Measurements from ENCODE around the gene GRIK1.

The GRIK1 gene

DNA sequence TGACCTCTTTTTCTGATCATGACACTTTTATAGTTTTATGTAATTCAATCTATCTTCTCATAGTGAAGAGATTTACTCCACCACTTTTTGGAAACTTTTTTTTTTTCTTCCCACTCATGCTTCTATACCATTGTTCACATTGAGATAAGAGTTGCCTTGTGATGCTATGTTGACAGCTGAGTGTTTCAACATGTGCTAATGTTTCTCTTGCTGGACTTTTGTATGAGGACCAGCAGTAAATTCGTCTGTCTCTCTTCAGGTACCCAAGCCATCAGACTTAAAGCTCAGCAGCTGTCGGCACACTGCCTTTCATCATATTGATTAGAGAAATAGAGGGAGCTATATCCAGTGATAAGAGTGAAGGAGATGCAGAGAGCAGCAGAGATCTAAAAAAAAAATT, 227.0 kb downstream of the GRIK1 start:
- no peak for DNase-seq

GRCh38 chr21:29711236-29711635, 228.6 kb downstream of the GRIK1 start:
- DNase-seq = no peak

DNA sequence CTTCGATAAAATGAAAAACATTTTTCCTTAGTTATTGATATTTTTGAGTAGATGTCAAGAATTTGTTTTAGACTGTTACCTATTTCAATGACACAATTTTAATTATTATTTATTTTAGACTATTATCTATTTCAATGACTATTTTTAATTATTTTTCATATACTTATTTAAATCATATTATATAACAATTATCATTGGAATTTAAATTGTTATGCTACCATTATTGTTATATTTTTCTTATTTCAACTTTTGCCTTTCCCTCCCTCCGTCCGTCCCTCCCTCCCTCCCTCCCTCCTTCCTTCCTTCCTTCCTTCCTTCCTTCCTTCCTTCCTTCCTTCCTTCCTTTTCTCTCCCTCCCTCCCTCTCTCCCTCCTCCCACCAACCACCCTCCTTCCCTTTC, 229.3 kb downstream of the GRIK1 start:
- DNase-seq = no peak

GRCh38 chr21:29708401-29708800, 231.4 kb downstream of the GRIK1 start:
- no peak for DNase-seq

GRCh38 chr21:29704719-29705118, 235.1 kb downstream of the GRIK1 start:
- DNase-seq = no peak

DNA sequence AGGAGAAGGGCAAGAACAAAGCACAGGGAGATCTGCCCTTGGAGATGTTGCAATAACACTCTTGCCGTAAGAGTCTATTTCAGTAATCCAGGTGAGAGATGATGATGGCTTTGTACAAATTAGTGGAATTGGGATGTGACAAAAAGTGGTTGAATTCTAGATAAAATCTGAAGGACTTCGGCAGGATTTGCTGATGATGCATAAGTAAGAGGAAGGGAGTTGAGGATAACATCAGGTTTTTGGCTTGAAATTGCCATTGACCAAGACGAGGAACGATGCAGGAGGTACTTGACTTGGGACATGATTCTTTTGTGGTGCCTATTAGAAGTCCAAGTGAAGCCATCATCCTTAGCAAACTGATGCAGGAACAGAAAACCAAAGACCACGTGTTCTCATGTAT, 238.1 kb downstream of the GRIK1 start:
- no peak for DNase-seq

- no peak for DNase-seq
Measured at GRCh38 chr21:29697555-29698193, 242.1 kb downstream of the GRIK1 start.

DNA sequence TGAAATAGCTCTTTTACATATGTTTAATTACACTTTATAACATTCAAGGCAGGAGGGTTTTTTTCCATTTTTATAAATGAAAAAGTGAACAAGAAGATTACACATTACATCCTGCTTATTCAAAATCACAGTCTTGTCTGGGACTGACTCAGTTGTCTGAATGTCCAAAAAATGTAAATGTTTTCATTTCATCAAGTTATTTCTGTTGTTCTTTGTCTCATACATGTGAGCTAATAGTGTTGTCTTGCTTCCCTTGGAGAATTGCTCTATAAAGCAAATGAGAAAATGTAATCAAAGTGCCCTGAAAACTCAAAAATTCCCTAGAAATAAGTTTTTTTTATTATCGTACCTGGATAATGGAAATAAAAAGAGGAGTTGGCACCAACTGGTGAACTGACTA, 242.9 kb downstream of the GRIK1 start:
- DNase-seq = no peak

- DNase-seq = no peak
Measured at GRCh38 chr21:29691616-29692491, 247.9 kb downstream of the GRIK1 start.

DNA sequence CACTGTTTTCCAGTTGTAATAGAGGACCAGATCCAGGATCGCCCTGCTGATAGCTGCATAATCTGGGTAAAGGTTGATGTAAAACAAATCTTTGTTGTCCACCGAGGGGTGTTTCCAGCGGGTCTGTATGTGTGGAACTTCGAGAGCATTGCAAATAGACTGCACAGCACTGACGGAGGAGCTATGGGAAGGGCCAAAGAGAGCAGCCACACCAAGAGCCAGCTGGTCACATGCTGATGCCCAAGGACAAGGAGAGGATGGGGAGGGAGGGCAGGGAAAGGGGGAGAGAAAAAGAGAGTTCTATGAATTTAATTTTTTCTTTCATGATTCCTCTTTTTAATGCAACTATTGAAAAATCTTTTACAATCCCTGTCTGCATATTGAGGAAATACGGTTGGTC, 250.0 kb downstream of the GRIK1 start:
- DNase-seq = no peak

DNA sequence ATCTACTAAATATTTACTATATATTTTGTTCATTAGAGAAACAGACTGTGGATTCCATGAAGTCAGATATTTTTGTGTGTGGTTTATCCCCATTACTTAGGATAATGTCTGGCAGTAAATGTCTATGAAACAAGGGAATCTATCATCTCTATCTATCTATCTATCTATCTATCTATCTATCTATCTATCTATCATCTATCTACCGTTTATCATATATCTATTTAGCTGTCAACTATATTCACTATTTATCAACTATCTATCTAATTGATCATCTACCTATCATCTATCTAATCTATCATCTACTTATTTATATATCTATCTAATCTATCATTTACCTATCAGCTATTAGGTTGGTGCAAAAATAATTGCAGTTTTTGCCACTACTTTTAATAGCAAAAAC, 255.7 kb downstream of the GRIK1 start:
- no peak for DNase-seq

DNA sequence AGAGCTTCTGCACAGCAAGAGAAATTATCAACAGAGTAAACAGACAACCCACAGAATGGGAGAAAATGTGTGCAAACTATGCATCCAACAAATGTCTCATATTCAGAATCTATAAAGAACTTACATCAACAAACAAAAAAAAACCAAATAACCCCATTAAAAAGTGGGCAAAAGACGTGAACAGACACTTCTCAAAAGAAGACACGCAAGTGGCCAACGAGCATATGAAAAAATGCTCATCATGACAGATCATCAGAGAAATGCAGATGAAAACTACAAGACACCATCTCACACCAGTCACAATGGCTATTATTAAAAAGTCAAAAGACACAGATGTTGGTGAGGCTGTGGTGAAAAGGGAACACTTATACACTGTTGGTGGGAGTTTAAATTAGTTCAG, 257.0 kb downstream of the GRIK1 start:
- no peak for DNase-seq

GRCh38 chr21:29680273-29680672, 259.5 kb downstream of the GRIK1 start:
- no peak for DNase-seq

DNA sequence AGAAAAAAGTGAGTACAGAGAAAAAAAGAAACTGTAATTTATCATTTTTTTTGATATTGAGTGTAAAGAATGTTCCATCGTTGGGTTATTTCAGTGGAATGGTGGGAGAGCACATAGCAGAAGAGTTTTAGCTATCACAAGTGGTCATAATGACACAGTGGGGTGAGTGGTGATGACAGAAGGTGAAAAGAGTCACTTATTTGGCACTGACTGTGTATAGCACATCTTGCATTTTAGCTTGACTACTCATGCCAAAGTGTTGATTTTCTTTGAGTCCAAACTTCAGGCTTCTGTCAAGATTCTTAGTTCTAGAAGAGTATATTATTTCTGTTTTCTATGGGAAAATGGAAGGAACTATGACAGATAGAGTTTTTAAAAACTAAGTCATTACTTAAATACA, 261.2 kb downstream of the GRIK1 start:
- DNase-seq = no peak

DNA sequence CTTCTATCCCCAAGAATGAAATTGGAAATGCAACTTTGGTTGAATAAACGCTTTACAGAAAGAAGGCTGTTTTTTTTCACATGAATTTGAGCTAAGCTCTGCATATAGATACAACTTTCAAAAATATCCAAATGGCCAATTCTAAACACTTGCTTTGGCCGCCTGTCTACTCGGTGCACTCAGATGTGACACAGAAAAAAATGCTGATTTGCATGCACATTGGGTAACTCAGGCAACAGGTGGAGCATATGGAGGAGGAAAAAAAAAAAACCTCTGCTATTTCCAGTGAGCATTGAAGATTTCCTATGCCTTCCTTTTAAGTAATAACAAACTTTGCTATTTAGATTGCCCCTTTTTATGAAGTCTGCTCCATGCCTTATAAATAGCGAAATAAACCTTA, 262.5 kb downstream of the GRIK1 start:
- no peak for DNase-seq

DNA sequence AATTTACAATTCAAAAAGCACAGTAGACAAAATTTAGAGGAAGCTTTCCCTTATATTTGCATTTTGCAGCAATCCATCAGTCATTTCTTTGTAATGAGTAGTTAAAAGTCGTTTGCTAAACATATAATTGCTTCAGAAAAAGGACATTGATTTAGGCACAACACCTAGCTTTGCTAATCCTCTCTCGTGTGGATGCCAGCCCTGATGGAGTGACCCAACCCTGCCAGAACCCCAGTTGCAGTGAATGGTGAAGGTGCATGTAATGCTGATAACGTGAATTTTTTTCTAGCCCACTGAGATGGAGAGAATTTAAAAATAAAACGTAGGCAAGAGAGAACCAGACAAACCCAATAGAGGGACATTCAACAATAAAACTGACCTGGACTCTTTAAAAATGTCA, 263.4 kb downstream of the GRIK1 start:
- no peak for DNase-seq

DNA sequence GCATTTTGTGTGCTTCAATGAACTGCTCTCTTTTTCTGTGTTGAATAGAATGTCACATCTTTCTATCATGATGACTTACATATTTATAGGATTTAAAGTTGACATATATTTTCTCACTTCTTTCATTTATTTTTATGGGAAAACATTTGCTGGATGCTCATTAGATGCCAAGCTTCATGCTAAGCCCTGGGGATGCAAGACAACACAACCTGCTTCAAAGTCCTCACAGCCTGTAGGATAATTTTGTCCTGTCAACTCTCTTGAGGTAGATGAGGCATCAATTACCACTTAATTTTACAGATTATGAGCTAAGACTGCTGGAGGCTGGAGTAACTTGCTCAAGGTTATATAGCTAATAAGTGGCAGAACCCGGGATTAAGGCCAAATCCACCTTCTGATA, 264.3 kb downstream of the GRIK1 start:
- DNase-seq = no peak

GRCh38 chr21:29674343-29674742, 265.5 kb downstream of the GRIK1 start:
- DNase-seq = no peak

DNA sequence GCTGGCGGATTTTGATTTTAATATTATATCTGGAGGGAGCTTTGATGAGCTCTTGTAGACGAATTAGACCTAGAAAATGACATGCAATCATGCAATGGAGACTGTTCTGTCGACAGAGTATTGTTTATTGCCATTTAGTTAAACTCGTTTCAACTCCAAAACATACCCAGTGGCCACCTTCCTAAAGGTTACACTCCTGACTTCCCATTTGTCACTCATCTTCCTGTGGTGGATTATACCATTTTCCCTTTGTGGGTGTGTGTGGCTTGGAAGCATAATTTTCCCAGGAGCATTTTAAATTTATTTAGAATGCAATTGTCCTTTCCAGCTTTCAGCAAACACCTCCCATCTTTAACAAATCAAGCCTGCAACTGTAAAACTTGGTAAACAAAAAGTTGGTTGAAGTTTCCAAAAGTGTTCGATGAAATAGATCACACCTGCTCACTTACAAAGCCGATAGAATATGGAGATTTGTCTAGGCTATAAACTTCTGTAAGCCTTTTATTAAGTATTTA, 266.6 kb downstream of the GRIK1 start:
- no peak for DNase-seq

GRCh38 chr21:29671728-29672127, 268.1 kb downstream of the GRIK1 start:
- no peak for DNase-seq

DNA sequence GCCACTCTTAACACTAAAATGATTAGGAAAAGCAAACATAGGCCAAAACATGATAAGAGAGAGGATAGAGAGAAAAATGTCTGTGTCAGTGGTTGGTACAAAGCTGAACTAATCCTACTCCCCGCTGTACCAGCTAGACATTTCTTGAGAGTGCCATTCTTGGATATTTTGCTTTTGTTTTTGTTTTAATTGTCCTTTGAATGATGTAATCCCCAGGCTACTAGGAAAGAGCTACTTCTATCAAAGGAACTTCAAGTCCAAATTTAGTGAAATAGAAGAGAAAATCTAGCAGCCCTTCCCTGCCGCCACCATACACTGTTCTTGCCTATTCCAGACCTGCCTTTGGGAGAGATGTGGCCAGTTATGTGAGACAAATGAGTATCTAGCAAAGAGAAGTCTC, 269.6 kb downstream of the GRIK1 start:
- DNase-seq = no peak

DNA sequence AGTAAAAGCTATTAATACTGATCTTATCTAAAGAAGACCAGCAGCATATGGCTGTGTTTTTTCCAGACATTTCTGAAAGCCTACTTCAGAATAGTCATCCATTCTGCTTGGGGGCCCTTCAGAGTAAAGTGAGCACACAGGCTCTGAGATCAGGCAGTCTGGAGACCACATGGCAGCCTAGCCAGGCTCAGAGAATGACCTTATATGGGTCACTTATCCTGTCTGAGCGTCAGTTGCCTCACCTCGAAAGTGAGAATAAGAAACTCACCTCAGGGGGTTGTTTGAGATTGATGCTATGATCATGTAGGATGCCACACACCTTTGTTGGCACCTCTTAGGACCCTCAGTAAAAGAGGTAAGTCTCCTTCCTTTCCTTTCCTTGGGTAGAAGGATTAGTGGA, 270.4 kb downstream of the GRIK1 start:
- no peak for DNase-seq

DNA sequence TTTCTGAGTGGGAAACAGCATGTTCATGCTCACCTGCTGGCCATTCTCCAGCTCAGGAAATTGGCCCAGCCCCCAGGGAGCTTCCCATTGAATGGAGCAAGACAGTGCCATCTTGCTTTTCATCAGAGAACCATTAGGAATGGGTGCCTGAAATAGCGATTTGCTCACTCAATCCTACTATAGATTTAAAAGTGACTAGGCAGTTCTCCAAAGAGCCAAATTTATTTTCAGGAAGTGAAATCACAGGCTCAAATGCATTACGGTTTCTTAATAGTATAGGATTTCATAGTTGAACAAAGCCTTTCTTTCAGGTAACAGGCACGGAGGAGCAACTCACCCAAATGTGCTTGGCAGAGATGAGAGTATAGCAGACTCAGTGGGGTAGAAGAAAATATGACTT, 272.1 kb downstream of the GRIK1 start:
- DNase-seq = peak; percentile 23

GRCh38 chr21:29664615-29665014, 275.2 kb downstream of the GRIK1 start:
- no peak for DNase-seq
